ENCODE measurements around the gene HACD1. TPM values are rescaled to one million over a fixed set of nuclear protein-coding genes. Genes with fewer than 3 reads are reported as not detected.

HACD1 gene
- total and polyA plus RNA-seq, 2 donors (not counting 3 experiments of a cell fraction or from before 2014, with no cell fraction given), result 17.4 to 25.2 TPM

DNA sequence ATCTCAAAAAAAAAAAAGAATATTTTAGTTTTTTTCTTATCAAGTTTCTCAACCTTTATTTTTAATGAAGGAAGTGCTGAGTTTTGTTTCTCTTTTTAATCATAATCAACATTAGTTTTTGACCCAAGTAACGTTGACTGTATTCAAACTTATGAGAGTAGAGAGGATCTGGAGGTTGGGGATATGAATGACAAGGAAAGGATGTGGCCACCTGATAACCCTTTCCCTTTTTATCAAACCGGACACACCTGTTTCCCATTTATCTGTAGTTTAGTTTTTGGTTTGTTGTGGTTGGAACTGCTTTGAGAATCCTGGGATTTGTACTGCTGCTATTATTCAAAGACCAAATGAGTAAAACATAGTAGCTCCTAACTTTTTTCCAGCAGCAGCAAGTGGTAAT, 38.6 kb downstream of the HACD1 start:
- Histone ChIP-seq H3K27ac (ENCODE audit: insufficient read depth, low read depth, low read length) (no peak overlapping the region), H3K9ac (replicated peaks; ENCODE audit: extremely low read depth, insufficient read depth, low read length) (no peak overlapping the region), H2AFZ (ENCODE audit: low read depth, low read length) (no peak overlapping the region), H3K9me3 (replicated peaks; ENCODE audit: control insufficient read depth, insufficient read depth, low read length) (no peaks in the 10 kb centered on the region), H3K27me3 (ENCODE audit: control insufficient read depth in 2 of 2, insufficient read depth in 2 of 2, low read length in 2 of 2) (no peaks in the 10 kb centered on the region), H3K4me3 (replicated peaks in 1 of 3; ENCODE audit: insufficient read depth in 1 of 3, low read depth in 1 of 3, low read length in 3 of 3) (no peak overlapping the region), H3K79me2 (ENCODE audit: control insufficient read depth, insufficient read depth, low read length) (no peaks in the 10 kb centered on the region), H3K4me2 (ENCODE audit: insufficient read depth, low read length) (no peak overlapping the region), H3K9me1 (replicated peaks; ENCODE audit: control insufficient read depth, extremely low read depth, insufficient read depth, low read length) (no peaks in the 10 kb centered on the region), H3K4me1 (ENCODE audit: control insufficient read depth, extremely low read depth, insufficient read depth, low read length) (no peaks in the 10 kb centered on the region), H3K36me3 (ENCODE audit: control insufficient read depth in 2 of 2, extremely low read depth in 1 of 2, insufficient read depth in 2 of 2, low read length in 2 of 2) (no peaks in the 10 kb centered on the region), H4K20me1 (replicated peaks; ENCODE audit: control insufficient read depth, extremely low read depth, insufficient read depth, low read length) (no peaks in the 10 kb centered on the region)
- POLR2A ChIA-PET, result no interaction called here
- intact Hi-C loops (cut with micrococcal nuclease) (loop anchor here (1.0 to 5.0 kb wide), 3 partner anchors 16 to 101 kb away; no protein-coding TSS in a partner anchor), dilution Hi-C loops (cut with MboI; ENCODE audit: extremely low pct_ligation_motif_present, low sequenced_read_pairs) (no loop called here)
- BruUV-seq (replicated peaks), result no TSS peak
- CTCF ChIA-PET, result interaction anchor here (0.6 to 1.8 kb wide), 2 partner anchors 25 to 149 kb away, joined by 3 to 4 read pairs; no protein-coding TSS in a partner anchor
- DNase-seq (ENCODE audit: low read depth, low spot score) (peak; percentile 97), FAIRE-seq (peak; percentile 63)
- TF ChIP-seq JUN (IDR thresholded peaks at IDR 0.05; ENCODE audit: borderline replicate concordance, insufficient read depth, insufficient read length, low read depth) (peak; percentile 4), GATA2 (IDR thresholded peaks at IDR 0.05; ENCODE audit: insufficient read depth, insufficient read length, low read depth, low read length) (peak; percentile 92), EZH2 (IDR thresholded peaks at IDR 0.05; ENCODE audit: borderline replicate concordance, low read depth, low read length, severe bottlenecking) (no peak), POLR2AphosphoS5 (IDR thresholded peaks at IDR 0.05; ENCODE audit: insufficient read depth, low read depth, low read length) (peak; percentile 68), MAX (IDR thresholded peaks at IDR 0.05; ENCODE audit: insufficient read depth, insufficient read length) (no peak), FOS (IDR thresholded peaks at IDR 0.05; ENCODE audit: borderline replicate concordance, insufficient read depth, low read length) (no peak), POLR2A (IDR thresholded peaks at IDR 0.05; ENCODE audit: low read depth, low read length) (peak; percentile 66)
- TF ChIP-seq, protein P1, sequence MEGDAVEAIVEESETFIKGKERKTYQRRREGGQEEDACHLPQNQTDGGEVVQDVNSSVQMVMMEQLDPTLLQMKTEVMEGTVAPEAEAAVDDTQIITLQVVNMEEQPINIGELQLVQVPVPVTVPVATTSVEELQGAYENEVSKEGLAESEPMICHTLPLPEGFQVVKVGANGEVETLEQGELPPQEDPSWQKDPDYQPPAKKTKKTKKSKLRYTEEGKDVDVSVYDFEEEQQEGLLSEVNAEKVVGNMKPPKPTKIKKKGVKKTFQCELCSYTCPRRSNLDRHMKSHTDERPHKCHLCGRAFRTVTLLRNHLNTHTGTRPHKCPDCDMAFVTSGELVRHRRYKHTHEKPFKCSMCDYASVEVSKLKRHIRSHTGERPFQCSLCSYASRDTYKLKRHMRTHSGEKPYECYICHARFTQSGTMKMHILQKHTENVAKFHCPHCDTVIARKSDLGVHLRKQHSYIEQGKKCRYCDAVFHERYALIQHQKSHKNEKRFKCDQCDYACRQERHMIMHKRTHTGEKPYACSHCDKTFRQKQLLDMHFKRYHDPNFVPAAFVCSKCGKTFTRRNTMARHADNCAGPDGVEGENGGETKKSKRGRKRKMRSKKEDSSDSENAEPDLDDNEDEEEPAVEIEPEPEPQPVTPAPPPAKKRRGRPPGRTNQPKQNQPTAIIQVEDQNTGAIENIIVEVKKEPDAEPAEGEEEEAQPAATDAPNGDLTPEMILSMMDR (IDR thresholded peaks at IDR 0.05; ENCODE audit: extremely low read depth in 1 of 2, insufficient read depth in 1 of 2, low read depth in 1 of 2, low read length in 2 of 2), result no peak

Measured in endothelial cell of umbilical vein (primary cell).